ENCODE measurements around the gene PPP1R14B.

The PPP1R14B gene

DNA sequence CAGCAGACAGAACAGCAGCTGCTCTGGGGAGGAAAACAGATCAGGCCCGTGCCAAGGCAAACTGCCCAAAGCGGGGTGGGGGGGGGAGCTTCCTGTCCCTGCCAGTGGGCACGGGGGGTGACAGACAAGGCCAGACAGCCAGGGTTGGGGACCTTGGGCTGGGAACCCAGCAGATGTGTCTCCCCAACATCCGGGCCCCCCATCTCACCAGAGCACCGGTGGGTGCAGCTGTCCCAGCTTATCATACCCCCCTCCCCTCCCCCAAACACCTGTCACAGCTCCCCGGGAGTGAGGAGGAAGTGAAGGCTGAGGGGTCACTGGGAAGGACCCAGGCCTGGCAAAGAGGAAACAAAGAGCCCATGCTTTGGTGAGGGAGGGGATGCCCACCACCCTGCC lies 1.3 kb downstream of the PPP1R14B start:
- DNase-seq = no peak

DNA sequence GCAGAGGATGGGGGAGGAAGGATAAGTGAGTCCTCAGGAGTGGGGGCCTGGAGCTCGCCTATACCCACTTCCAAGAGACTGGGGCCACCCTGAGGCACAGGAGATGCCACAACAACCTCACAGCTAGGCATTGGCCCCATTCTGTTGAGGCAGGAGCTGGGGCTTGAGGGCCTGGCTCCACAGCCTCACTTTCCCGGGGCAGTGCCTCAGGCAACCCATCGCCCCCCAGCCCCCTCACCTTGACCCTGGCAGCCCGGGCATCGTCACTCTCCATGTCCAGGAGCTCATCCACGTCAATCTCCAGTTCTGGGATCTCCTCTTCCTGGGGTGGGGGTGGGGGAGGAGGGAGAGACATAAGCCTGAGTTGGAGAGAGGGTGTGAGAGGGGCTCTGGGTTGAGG lies 1.8 kb downstream of the PPP1R14B start:
- DNase-seq = no peak

DNA sequence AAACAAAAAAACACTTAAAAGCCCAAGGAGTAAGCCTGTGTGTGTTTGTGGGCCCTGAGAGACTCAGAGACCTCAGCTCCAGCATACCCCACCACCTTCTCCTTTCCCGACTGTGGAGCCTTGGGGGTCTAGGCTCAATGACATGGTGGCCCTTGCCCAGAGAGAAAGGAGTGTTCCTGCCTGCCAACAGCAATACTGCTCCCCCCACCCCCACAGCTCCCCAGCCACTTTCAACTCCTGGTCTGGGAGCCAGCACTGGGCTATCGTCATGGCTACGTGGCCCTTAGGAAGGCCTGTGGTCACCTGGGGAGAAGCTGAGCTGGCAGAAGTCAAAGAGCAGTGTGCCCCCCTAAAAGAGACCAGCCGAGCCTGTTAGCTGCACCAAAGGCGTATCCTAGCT lies 2.6 kb downstream of the PPP1R14B start:
- no peak for DNase-seq

DNA sequence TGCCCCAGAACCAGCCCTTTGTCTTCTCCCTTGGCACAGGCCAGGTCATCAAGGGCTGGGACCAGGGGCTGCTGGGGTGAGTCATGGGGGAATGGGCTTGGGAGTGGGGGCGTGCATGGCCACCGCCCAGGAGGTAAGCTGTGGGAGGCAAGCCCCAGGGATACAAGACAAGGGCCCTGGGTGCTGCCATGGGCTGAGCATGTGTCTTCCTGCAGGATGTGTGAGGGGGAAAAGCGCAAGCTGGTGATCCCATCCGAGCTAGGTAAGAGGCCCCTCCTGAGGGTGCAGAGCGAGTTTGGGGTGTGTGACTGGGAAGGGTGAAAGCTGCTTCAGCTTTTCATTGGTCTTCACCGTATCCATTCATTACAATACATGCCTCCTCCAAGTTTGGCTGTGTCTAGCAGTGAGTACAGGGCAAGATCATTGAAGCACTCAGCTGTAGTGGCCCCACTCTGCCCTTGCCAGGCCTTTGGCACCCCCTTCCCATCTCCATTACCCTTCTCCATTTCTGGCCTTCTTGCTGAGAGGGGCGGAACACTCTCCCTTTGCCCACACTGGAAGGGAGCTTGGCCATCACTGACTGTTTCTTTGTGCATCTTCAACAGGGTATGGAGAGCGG lies 3.4 kb downstream of the PPP1R14B start:
- no peak for DNase-seq

DNA sequence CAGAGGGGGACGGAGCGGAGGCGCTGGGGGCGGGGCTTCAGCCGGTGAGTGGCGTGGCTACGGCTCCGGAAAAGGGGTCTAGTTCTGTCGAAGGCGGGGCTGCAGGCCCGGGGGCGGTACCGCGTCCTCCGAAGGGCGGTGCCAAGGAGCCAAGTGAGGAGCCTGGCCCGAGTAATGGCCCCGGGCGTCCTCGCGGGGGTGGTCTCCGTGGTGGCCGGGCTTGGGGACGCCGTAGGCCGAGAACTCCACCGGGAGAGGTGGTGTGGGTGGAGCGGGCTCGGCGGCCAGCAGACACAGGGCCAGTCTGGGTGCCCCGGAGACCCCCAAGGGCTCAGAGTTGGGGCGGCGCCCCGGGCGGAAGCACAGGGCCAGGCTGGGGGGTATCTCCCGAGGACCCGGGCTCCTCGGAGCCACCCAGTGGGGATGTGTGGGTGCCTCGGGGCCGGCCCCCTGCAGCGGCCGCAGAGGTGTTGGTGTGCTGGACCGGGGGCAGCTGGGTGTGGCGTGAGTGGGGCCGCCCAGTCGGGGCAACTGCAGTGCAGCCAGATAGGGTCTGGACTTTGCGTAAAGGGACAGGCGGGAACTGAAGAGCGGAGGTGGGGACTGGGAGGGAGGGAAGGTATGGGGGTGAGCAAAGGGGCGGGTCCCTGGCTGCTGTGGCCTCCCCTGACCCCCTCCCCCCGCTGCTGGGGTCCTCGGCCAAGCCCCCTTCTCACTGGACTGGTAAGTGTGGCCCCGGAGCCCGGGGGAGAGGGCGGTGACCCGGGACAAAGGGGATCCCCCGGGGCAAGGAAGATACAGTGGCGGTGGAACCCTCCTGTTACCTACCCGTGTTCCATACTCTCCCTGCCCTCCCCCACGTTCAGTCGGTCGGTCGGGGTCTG lies 5.0 kb downstream of the PPP1R14B start:
- no peak for DNase-seq

DNA sequence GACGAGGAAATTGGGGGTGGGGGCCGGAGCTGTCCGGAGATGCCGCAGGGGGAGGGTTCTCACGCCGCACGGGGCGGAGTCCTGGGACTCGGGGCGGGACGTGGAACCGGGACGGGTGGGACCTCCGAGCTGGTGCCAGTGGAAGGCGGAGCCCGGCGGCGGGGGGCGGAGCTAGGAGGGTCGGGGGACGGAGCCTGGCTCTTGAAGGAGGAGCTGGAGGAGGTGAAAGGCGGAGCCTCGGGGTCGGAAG lies 5.6 kb downstream of the PPP1R14B start:
- DNase-seq = peak; percentile 97

DNA sequence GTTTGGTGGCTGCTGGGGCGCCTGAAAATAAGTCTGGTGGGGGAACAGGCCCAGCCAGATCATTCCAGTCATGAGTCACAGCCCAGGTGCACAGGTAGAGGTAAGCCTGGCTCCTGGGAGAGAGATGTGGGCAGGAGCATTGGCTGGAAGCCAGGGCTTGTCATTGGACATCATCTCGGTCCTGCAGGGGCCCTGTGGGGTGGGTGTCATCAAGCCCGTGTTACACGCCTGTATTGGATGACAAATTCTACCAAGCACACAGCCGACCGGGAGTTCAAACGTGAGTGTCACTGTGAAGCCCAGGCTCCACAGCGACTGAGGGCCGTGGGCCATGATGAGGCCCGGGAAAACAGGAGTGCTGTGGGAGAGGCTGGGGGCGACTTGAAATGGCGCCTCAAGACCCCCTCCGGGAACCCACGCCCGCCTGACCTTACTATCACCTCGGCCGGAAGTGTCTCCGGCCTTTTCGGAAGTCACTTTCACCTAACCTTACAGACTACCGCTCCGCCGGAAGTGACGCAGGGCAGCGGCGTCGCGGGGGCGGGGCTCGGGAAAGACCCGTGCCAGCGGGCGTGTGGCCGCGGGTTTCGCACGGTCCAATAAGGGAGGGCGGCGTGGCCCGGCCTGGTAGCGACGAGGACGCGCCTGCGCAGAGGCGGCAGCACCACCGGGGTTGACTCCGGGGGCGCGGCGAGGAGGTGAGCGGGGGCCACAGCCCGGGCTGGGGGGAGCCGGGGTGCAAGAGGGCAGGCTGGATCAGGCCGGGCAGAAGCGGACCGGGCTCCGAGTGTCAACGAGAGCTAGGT lies 6.1 kb downstream of the PPP1R14B start, which contains the start of gene FKBP2:
TSS of gene FKBP2 (plus strand) at position 661 of the 806 bp plus-strand sequence. CDS start 1,293 bp downstream, outside the sequence.
- DNase-seq = peak; percentile 89

DNA sequence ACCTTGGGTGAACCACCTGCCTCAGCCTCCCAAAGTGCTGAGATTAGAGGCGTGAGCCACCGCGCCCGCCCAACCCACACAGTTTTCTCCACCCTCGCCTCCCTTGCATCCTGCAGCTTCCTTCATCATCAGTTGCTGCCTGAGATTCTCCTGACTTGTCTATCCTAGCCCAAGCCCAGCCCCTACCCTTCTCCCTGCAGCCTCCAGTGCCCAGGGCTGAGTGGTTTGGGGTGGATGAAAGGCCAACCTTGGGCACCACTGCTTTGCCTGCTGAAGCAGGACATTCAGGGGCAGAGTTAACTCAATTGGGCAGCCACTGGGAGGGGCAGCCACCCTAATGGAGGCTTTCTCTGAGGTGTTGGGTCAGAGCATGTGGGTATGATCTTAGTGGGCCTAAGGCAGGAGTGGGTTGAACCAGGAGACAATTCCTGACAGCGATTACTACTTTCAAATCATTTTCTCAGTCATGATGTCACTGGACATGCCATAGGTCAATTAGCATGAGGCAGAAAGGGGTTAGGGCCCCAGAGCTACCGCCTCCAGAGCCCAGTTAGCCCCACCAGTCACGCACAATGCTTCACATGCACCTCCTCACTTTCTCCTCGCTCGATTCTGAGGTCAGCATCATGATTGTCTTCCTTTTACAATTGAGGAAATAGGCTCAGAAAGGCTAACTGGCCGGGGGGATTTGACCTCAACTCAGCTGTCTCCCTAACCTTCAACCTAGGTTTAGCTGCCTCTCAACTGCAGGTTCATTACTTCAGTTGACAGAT lies 6.9 kb downstream of the PPP1R14B start:
- DNase-seq = no peak

DNA sequence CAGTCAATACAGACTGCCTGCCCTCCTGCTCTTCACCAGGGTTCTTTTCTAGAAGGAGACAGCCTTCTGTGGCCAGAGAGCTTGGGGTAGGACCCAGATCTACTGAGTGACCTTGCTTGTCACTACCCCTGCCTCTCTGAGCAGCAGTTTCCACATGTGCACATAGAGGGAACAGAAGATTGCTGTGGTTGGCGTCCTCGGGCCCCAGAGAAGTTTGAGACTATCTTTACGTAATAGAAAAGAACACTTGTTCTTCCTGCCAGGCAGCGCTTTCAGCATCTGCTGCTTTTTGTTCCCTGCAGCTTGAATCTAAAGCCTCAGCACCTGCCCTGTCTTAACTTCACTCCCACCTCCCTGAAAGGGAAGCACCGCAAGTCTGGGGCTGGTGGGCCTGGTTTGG lies 7.7 kb downstream of the PPP1R14B start:
- no peak for DNase-seq

DNA sequence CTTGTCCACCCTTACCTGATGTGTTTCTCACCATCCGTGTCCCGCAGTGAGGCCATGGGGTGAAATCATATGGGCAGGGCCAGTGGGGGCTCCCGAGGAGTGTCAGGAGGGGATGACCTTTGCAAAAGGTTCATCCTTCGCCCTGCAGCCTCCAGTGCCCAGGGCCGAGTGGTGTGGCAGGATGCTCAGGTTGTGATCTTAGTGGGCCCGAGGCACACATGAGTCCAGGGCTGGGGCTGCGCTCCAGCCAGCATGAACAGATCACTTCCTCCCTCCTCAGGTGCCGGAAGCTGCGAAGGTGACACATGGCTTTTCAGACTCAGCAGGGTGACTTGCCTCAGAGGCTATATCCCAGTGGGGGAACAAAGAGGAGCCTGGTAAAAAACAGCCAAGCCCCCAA lies 8.7 kb downstream of the PPP1R14B start:
- no peak for DNase-seq

DNA sequence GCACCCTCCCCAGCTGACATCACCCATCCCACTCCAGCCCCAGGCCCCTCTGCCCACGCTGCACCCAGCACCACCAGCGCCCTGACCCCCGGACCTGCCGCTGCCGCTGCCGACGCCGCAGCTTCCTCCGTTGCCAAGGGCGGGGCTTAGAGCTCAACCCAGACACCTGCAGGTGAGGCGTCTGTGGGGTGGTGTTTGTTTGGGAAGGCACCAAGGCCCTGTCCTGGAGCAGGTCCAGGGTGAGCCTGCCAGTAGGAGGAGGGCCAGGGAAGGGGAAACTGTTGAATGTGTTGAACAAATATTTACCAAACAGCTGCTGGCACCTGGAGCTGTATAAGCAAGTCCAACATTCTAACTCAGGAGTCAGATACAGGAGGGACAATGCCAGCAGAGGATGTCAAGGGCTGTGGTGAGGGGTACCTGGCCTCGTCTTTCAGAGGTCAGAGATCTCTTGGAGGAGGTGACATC lies 9.2 kb downstream of the PPP1R14B start:
- DNase-seq = peak; percentile 43

DNA sequence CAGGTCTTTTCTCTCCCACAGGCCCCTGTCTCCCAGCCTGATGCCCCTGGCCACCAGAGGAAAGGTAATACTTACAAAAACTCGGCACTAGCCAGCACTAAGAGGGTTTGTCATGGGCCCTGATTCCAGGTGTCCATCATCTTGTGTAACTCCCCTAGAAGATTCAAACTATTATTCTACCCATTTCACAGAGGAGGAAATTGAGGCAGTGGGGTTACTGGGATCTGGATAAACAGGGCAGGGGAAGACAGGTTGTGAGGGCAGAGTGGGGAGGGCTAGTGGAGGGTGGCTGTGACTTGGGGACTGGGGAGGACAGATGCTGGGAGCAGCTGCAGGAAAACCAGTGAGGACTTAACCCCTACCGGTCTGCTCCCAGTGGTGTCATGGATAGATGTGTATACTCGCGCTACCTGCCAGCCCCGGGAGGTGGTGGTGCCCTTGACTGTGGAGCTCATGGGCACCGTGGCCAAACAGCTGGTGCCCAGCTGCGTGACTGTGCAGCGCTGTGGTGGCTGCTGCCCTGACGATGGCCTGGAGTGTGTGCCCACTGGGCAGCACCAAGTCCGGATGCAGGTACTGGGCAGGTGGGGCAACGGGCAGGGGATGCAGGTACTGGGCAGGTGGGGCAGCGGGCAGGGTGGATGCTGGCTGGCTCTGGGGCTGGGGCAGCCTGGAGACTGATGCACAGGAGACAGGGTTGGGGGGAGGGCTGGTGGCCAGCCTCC lies 11.1 kb downstream of the PPP1R14B start:
- no peak for DNase-seq

DNA sequence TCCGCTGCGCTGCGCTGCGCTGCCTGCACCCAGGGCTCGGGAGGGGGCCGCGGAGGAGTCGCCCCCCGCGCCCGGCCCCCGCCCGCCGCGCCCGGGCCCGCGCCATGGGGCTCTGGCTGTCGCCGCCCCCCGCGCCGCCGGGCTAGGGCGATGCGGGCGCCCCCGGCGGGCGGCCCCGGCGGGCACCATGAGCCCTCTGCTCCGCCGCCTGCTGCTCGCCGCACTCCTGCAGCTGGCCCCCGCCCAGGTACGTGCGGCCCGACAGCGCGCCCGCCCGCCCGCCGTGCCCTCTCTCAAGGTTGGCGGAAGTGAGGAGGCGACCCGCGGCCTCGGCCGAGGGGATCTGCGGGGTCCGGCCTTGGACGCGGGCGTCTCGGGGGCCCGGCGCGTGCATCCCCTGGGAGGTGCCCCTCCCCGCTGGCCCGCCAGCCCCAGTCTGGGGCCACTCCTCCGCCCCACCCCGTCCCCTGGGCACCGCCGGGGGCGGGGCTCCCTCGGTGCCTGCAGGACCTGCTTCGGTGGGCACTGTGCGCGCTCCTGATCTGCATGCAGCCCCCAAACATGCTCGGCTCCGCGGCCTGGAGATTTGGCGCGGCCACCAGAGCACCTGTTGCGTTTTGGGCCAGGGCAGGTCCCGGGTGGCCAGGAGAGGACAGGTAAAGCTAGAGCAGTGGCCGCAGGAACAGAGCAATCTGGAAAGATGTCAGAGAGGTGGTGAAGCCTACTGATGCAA lies 11.9 kb downstream of the PPP1R14B start:
- no peak for DNase-seq

DNA sequence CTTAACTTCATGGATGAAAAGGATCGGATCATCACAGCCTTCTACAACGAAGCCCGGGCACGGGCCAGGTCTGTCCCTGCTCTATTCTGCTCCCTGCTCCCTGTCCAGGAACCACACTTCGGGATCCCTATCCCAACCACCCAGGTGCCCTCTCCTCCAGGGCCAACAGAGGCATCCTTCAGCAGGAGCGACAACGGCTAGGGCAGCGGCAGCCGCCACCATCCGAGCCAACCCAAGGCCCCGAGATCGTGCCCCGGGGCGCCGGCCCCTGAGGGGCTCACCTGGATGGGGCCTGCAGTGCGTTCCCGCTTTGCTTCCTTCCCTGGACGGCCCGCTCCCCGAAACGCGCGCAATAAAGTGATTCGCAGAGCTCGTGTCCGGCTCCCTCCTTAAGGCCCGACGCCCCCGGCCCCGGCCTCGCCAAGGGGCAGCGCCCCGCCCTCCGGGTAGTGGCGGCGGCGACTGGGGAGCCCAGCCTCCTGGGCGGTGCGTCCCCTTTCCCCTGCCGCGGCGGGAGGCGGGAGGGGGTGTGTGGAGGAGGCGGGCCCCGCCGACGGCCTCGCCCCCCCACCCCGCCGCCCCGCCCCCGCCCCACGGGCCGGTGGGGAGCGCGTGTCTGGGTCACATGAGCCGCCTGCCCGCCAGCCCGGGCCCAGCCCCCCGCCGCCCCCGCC lies 12.7 kb downstream of the PPP1R14B start, which contains the start of gene VEGFB:
TSS of gene VEGFB (plus strand) at position 672 of the 674 bp plus-strand sequence. CDS start 250 bp downstream, outside the sequence.
- DNase-seq = no peak

DNA sequence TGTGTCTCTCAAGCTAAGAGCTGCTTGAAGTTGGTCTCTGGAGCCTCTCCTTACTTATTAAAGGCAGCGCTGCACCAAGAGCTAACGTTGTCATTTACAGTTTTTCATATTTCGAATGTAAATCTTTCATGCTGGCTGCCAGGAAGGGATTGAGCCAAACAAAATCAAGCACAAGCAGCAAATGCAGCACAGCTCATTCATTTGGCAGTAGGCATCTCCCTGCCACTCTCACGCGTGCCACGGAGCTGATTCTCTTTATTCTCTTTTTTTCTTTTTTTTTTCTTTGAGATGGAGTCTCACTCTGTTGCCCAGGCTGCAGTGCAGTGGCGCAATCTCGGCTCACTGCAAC lies 13.8 kb downstream of the PPP1R14B start:
- DNase-seq = no peak

DNA sequence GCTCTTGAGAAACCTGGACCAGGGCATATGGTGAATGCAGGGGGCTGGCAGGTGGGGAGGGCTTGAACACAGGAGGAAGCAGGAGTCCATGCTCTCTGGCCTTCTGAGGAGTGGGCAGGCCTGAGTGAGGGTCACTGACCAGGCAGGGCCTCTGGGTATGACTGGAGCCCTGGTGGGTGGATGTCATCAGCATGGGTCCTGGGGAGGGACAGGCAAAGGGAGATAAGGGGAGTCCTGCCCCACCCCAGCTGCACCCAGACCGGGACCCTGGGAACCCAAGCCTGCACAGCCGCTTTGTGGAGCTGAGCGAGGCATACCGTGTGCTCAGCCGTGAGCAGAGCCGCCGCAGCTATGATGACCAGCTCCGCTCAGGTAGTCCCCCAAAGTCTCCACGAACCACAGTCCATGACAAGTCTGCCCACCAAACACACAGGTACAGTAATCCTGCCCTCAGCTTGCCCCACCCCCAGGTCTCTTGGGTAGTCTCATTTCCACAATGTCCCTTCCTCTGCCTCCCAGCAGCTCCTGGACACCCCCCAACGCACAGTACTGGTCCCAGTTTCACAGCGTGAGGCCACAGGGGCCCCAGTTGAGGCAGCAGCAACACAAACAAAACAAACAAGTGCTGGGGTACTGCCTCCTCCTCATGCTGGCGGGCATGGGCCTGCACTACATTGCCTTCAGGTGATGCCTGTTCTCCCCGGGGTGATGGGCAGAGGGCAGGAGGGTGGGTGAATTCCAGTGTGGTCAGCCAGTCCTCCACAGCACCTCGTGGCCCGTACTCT lies 14.4 kb downstream of the PPP1R14B start:
- DNase-seq = no peak

DNA sequence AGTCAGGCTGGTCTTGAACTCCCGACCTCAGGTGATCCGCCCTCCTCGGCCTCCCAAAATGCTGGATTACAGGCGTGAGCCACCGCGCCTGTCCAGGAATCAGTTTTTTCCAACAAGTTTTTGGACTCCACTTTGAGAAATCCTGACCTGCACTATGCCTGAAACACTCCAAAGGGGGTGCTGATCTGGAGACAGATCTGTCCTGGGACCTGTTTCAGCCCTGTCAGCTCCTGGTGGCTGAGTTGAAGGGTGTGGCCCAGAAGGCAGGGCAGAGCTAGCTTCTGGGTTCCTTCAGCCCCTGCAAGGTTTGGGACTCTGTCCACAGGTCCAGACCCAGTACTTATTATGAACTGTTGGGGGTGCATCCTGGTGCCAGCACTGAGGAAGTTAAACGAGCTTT lies 15.2 kb downstream of the PPP1R14B start:
- no peak for DNase-seq

DNA sequence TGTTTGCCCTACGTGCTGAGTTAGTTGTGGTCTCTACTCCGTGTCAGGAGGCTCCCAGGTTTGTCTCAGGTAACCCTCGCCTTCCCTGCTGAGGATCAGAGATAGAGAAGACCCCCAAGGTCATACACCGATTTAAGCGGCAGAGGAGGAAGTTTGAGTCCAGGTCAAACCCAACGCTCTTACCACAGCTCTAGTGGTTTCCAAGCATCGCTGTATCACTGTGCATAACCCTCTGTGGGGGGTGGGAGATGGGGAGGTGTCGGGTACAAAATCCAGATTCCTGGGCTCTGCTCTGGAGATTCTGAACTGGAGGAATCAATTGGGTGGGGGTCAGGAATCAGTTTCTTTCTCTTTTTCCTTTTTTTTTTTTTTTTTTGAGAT lies 15.8 kb downstream of the PPP1R14B start:
- DNase-seq = no peak

DNA sequence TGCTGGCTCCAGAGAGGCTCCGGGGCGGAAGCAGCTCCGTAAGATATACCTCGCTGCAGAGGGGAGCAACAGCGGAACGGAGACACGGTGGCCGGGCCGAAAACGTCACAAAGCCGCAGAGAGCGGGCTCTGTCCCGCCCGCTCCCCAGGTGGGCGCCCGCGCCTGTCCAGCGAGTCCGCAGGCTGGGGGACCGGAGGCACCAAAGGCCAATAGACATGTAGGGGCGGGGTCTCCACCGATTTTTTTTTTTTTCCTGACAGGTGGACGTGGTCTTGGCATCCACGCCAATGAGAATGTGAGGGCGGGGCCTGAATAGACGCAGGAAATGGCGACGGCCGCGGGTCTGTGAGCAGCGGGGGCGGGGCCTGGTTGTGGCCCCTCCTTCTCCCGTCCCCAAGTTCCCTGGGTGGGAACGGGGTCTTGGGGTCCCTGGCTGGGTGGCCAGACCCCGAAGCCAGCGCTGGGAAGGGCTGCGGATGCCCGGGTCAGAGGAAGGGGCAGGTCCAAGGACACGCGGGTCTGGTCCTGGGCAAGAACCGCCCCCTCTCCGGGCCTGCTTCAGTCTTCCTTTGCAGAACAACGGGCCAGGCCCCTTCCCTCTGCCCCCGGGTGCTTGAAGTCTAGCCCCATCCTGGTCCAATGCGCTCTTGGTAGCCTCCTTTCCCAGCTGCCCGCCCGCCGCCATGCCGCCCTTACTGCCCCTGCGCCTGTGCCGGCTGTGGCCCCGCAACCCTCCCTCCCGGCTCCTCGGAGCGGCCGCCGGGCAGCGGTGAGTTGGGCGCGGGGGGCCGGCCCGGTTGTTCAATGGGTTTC lies 16.4 kb downstream of the PPP1R14B start, which contains the start of gene DNAJC4:
TSS of gene DNAJC4 (plus strand) at position 378 of the 814 bp plus-strand sequence. CDS start at position 685, 307 bp downstream.
- DNase-seq = peak; percentile 92
